Gastrocnemius medialis (tissue), 4 donors: Measurements from ENCODE around the gene ABHD12B. TPM values are rescaled to one million over a fixed set of nuclear protein-coding genes. Genes with fewer than 3 reads are reported as not detected.

Experiments used
- ATAC-seq, 2 donors: fragments of 150-250 bp; one replicate each; pipeline ENCODE4 v1.9.1; 2016
- DNase-seq, 2 donors: peaks; one replicate each; pipeline ENCODE4 v3.0.0-alpha.2; 2019
- H3K27ac ChIP-seq, 4 donors: fragments of 200-600 bp; sonication (generic); 1 replicate in 1 of 4; 2 replicates in 3 of 4; pipeline ENCODE4 v1.5.1; 2016 to 2018; ENCODE audit warnings: mild to moderate bottlenecking in 2 of 4, moderate library complexity in 1 of 4
- H3K27me3 ChIP-seq, 3 donors: fragments of 200-600 bp; sonication (generic) in 2 of 3; 1 replicate in 1 of 3; 2 replicates in 2 of 3; pipeline versions ENCODE4 v1.5.1 to v1.6.0; 2016 to 2019; ENCODE audit warnings: mild to moderate bottlenecking in 1 of 3, moderate library complexity in 1 of 3
- H3K36me3 ChIP-seq, 2 donors: fragments of 200-600 bp; sonication (generic) in 1 of 2; one replicate each; pipeline ENCODE4 v1.5.1; 2017 to 2018
- H3K4me1 ChIP-seq, 2 donors: fragments of 200-600 bp; sonication (generic) in 1 of 2; one replicate each; pipeline ENCODE4 v1.5.1; 2016 to 2017; ENCODE audit warnings: mild to moderate bottlenecking in 2 of 2
- H3K4me3 ChIP-seq, 4 donors: fragments of 200-600 bp; sonication (generic) in 3 of 4; 1 replicate in 1 of 4; 2 replicates in 3 of 4; pipeline ENCODE4 v1.5.1; 2016 to 2019; ENCODE audit warnings: mild to moderate bottlenecking in 2 of 4
- H3K9me3 ChIP-seq, 3 donors: fragments of 200-600 bp; sonication (generic) in 2 of 3; 1 replicate in 1 of 3; 2 replicates in 2 of 3; pipeline ENCODE4 v1.5.1; 2016 to 2019
- POLR2A ChIP-seq, 2 donors: fragments of 450-650 bp; IDR thresholded peaks; one replicate each; pipeline ENCODE4 v1.6.1; 2017; ENCODE audit warnings: antibody characterized with exemption in 2 of 2, mild to moderate bottlenecking in 2 of 2, moderate library complexity in 2 of 2
- in situ Hi-C, 4 donors: fragments of 200-750 bp; cut with MboI; loops; one replicate each; pipeline versions ENCODE4 v1.15.0 to v1.8.0; 2017; ENCODE audit warnings: low sequenced_read_pairs in 4 of 4
- intact Hi-C: fragments of 100-400 bp; cut with DNase I; formaldehyde crosslinking; loops from one replicate; pipeline ENCODE4 v1.15.1; 2023; ENCODE audit warnings: low total_unique reads
- total RNA-seq, 4 donors: library from RNA; depleted of rRNA; stranded (reverse); fragments of >200 nt; gene quantifications; one replicate each; pipeline versions ENCODE4 v1.1.0 to v1.2.3, GENCODE V29; 2016
- TF ChIP-seq, protein P1 (sequence below), 5 experiments: fragments of 450-650 bp in 3 of 5; fragments of 200-600 bp in 2 of 5; sonication (generic) in 2 of 5; IDR thresholded peaks in 4 of 5; conservative IDR thresholded peaks in 1 of 5; 1 replicate in 4 of 5; 2 replicates in 1 of 5; pipeline ENCODE4 v1.5.1; 2016 to 2019; ENCODE audit warnings: antibody characterized with exemption in 5 of 5, mild to moderate bottlenecking in 3 of 5, moderate library complexity in 3 of 5

Gene ABHD12B
- total RNA-seq, 4 donors from 2014 or later: not detected

DNA sequence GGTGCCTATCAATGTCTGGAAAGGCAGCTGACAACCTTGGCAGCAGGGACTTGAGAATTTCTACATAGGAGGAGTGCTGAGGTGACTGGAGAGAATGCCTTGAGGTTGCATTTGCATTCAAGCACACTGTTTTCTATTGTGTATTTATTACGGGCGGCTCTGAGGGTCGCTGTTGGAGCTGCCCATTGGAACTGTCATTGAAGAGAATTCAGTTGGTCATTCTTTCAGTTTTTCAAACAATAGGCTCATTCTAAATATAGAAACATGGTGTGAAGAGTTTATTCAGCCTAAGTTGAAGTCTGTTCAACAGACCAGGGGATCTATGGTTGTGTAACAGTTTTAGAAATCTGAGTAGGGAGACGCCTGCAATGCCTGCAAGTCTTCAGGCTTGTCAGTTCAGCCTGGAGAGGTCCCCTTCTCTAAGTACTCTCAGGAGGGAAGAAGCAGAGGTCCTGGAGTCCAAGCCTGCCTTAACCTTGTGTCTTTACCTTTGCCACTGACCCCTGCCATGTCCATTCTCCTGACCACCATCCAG, 9.8 kb upstream of the ABHD12B start:
- H3K36me3 ChIP-seq: no peaks in the 10 kb centered on the region
- DNase-seq (no peak), ATAC-seq (no peak)
- in situ Hi-C loops: no loop called here
- H3K9me3 ChIP-seq: no peaks in the 10 kb centered on the region
- H3K4me1 ChIP-seq: peaks cover 9 to 10% of the 10 kb centered on the region in 2 donors
- H3K27ac ChIP-seq: no peak overlapping the region
- TF ChIP-seq, protein P1, sequence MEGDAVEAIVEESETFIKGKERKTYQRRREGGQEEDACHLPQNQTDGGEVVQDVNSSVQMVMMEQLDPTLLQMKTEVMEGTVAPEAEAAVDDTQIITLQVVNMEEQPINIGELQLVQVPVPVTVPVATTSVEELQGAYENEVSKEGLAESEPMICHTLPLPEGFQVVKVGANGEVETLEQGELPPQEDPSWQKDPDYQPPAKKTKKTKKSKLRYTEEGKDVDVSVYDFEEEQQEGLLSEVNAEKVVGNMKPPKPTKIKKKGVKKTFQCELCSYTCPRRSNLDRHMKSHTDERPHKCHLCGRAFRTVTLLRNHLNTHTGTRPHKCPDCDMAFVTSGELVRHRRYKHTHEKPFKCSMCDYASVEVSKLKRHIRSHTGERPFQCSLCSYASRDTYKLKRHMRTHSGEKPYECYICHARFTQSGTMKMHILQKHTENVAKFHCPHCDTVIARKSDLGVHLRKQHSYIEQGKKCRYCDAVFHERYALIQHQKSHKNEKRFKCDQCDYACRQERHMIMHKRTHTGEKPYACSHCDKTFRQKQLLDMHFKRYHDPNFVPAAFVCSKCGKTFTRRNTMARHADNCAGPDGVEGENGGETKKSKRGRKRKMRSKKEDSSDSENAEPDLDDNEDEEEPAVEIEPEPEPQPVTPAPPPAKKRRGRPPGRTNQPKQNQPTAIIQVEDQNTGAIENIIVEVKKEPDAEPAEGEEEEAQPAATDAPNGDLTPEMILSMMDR (IDR thresholded peaks at IDR 0.05 in 4 of 5, conservative IDR thresholded peaks at IDR 0.05 in 1 of 5): no peak
- TF ChIP-seq POLR2A (IDR thresholded peaks at IDR 0.05): no peak
- intact Hi-C loops: loop anchor here (5.0 to 10.0 kb wide), 3 partner anchors 70 to 257 kb away; no protein-coding TSS in a partner anchor
- no peaks in the 10 kb centered on the region for H3K27me3 ChIP-seq
- no peak overlapping the region for H3K4me3 ChIP-seq

DNA sequence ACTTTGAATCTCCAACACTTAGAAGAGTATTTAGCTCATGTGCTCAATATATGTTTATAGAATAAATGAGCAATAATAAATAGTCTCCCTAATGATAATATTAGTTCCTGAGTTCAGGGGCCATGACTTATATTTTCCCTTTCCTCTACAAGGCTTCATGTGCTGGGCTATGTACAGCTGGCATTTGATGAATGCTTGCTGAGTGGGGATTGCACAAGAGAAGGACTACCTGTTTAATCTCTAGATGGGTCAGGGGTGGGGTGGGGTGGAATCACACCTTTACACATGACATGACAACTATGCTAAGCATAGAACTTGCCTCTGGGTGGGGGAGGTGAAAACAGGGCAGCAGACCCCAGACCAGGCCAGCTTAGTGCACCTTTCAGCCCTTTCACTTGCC, 7.6 kb upstream of the ABHD12B start:
- in situ Hi-C loops: no loop called here
- TF ChIP-seq, protein P1 (IDR thresholded peaks at IDR 0.05 in 4 of 5, conservative IDR thresholded peaks at IDR 0.05 in 1 of 5): no peak
- no peak for TF ChIP-seq POLR2A (IDR thresholded peaks at IDR 0.05)
- intact Hi-C loops: loop anchor here (5.0 to 10.0 kb wide), 3 partner anchors 72 to 259 kb away; no protein-coding TSS in a partner anchor

DNA sequence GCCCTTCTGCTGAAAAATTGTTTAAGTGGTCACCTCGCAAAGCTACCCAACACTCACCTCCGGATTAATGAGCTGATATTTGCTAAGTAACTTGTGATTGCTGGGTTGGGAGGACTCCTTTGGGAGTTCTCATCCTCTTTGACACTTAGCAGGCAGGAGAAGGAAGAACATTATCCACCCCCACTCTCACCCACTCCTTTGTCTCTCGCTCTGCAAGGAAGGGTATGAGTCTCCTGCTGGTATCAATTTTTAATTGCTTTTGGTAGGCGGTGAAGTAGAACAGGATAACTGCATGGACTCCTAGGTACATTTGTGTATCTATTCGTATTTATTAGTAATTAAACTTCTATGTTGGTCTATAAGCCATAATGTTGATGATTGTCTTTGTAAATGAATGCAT, 6.9 kb upstream of the ABHD12B start:
- DNase-seq: no peak
- no peaks in the 10 kb centered on the region for H3K36me3 ChIP-seq
- in situ Hi-C loops (no loop called here), intact Hi-C loops (loop anchor here (5.0 to 10.0 kb wide), 3 partner anchors 73 to 260 kb away; no protein-coding TSS in a partner anchor)
- no peaks in the 10 kb centered on the region for H3K9me3 ChIP-seq
- no peak for ATAC-seq
- H3K27me3 ChIP-seq: peaks cover 2 to 7% (median 4%) of the 10 kb centered on the region in 3 donors
- H3K4me3 ChIP-seq: no peak overlapping the region
- H3K4me1 ChIP-seq: peaks cover 4 to 5% of the 10 kb centered on the region in 2 donors
- no peak for TF ChIP-seq POLR2A (IDR thresholded peaks at IDR 0.05)
- TF ChIP-seq, protein P1 (IDR thresholded peaks at IDR 0.05 in 4 of 5, conservative IDR thresholded peaks at IDR 0.05 in 1 of 5): no peak
- no peak overlapping the region for H3K27ac ChIP-seq

More for the DNA sequence above, 7.6 kb upstream of the ABHD12B start:
- Histone ChIP-seq H3K36me3 (no peaks in the 10 kb centered on the region), H3K9me3 (no peaks in the 10 kb centered on the region), H3K4me3 (no peak overlapping the region), H3K4me1 (peaks cover 8 to 9% of the 10 kb centered on the region in 2 donors), H3K27ac (no peak overlapping the region), H3K27me3 (peaks cover 0 to 2% (median under 1%) of the 10 kb centered on the region in 3 donors)
- ATAC-seq (no peak), DNase-seq (no peak)

DNA sequence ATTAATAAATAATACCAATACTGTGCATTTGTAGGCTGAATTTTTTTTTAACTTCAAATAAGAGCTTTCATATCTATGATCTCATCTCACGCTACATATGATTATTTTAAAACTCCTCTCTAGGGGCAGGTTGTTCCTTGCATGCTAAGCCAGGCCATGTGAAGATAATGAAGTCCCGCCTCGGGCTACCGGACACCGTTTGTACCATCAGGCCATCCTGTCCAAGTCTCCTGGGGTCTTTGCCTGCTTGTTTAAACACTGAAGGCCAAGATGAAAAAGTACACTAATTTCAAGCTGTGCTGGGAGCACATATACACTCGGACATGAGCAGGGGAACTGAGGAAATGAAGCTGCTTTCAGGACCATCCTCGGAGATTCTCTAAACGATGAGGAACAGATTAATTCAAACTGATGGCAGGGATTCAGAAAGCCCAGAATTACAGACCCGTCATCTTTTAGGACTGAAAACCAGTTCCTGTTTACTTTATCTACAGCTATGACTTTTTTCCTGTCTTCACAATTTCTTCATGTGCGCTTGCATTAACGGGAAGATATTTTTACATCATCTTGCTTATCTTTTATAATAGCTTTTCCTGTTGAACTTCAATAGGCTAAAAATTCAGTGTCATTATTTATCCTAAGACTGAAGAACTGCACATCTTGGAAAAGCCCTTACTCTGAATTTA, 6.3 kb upstream of the ABHD12B start:
- DNase-seq (no peak), ATAC-seq (no peak)
- no peak overlapping the region for H3K27ac ChIP-seq
- no peaks in the 10 kb centered on the region for H3K36me3 ChIP-seq
- H3K4me1 ChIP-seq: peaks cover 0 to 2% of the 10 kb centered on the region in 2 donors
- no peak for TF ChIP-seq POLR2A (IDR thresholded peaks at IDR 0.05)
- TF ChIP-seq, protein P1 (IDR thresholded peaks at IDR 0.05 in 4 of 5, conservative IDR thresholded peaks at IDR 0.05 in 1 of 5): no peak
- in situ Hi-C loops: no loop called here
- no peaks in the 10 kb centered on the region for H3K9me3 ChIP-seq
- intact Hi-C loops: loop anchor here (10.0 kb wide), 1 partner anchor 261 kb away; no protein-coding TSS in a partner anchor
- H3K4me3 ChIP-seq: no peak overlapping the region
- peaks cover 7 to 13% (median 9%) of the 10 kb centered on the region in 3 donors for H3K27me3 ChIP-seq
